NCI-H524 (cell line): ENCODE results near the gene INTS11.

Source experiments
- DNase-seq, 2 experiments: peaks; one replicate each; lab custom pipeline; 2025; lab: John Stamatoyannopoulos, UW

Gene INTS11

GRCh38 chr1:1357871-1358432, 33.5 kb upstream of the INTS11 start:
- no peak for DNase-seq

- DNase-seq: no peak
Measured at GRCh38 chr1:1356796-1357401, 32.4 kb upstream of the INTS11 start.

- no peak for DNase-seq
Measured at GRCh38 chr1:1356166-1356795, 31.8 kb upstream of the INTS11 start.

GRCh38 chr1:1355416-1355815, 31.0 kb upstream of the INTS11 start:
- DNase-seq: peak in 1 of 2 experiments; percentile 37

- DNase-seq: no peak
Measured at GRCh38 chr1:1354271-1355247, 30.1 kb upstream of the INTS11 start.

- DNase-seq: no peak
Measured at GRCh38 chr1:1353389-1354151, 29.1 kb upstream of the INTS11 start.

- peak; percentile 28 to 69 for DNase-seq
Measured at GRCh38 chr1:1352786-1353388, 28.4 kb upstream of the INTS11 start.

GRCh38 chr1:1351511-1352427, 27.3 kb upstream of the INTS11 start:
- no peak for DNase-seq

GRCh38 chr1:1349256-1350012, 25.0 kb upstream of the INTS11 start, which contains the start of gene DVL1:
TSS of gene DVL1 (minus strand) at chr1:1349418. CDS start at chr1:1349065, 353 bp downstream.
- DNase-seq: peak; percentile 24 to 48

- no peak for DNase-seq
Measured at GRCh38 chr1:1348420-1349255, 24.2 kb upstream of the INTS11 start.

- DNase-seq: no peak
Measured at GRCh38 chr1:1347663-1348419, 23.4 kb upstream of the INTS11 start.

GRCh38 chr1:1347026-1347595, 22.7 kb upstream of the INTS11 start:
- DNase-seq: no peak

- DNase-seq: no peak
Measured at GRCh38 chr1:1346501-1346890, 22.0 kb upstream of the INTS11 start.

- DNase-seq: no peak
Measured at GRCh38 chr1:1345860-1346500, 21.5 kb upstream of the INTS11 start.

- no peak for DNase-seq
Measured at GRCh38 chr1:1345384-1345783, 20.9 kb upstream of the INTS11 start.

- DNase-seq: no peak
Measured at GRCh38 chr1:1344655-1345361, 20.3 kb upstream of the INTS11 start.
